GM10248 (cell line): ENCODE measurements around the gene SHROOM3.
"Not testable (repeated sequence)": the region's sequence is repeated elsewhere in the genome, so short reads cannot be mapped to it uniquely, and the experiment has no call there.

Source experiments
- CTCF ChIA-PET: fragments of 300-600 bp; sonication (Branson Sonifier 250); formaldehyde crosslinking; extraction: SDS; loops from one replicate; lab custom pipeline; 2021; ENCODE audit warnings: antibody characterized with exemption; lab: Yijun Ruan, JAX
- POLR2A ChIA-PET: fragments of 350-650 bp; sonication (Branson Sonifier 250); formaldehyde crosslinking; extraction: SDS; loops from one replicate; lab custom pipeline; 2020; ENCODE audit warnings: antibody characterized with exemption; lab: Yijun Ruan, JAX
- DNase-seq: peaks from one replicate; pipeline ENCODE4 v3.0.0; 2012; ENCODE audit errors: extremely low spot score
- CTCF ChIP-seq: IDR thresholded peaks from 2 replicates; pipeline ENCODE4 v1.5.1; 2012; ENCODE audit warnings: mild to moderate bottlenecking, low read depth; ENCODE audit errors: extremely low read depth, missing control alignments, control extremely low read depth

Gene SHROOM3

DNA sequence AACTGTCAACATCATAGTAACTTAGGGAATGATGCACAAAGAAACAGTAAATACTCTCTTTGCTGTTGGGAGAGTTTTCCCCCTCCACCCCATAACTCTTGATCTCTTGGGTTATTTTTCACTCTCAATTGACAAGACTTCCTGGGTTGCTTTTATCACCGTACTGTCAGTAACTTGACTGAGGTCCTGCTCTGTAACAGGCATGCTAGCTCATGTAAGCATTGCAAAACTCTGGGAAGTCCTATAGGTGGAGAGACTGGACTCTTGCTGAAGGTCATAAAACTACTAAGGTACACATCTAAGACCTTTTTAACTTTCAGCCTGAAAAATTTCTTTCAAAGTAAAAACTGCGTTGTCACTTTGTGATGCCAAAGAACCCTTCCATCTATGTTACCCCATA, 10.9 kb downstream of the SHROOM3 start:
- CTCF ChIA-PET: no interaction called here
- no peak for TF ChIP-seq CTCF
- DNase-seq: no peak
- POLR2A ChIA-PET: no interaction called here

DNA sequence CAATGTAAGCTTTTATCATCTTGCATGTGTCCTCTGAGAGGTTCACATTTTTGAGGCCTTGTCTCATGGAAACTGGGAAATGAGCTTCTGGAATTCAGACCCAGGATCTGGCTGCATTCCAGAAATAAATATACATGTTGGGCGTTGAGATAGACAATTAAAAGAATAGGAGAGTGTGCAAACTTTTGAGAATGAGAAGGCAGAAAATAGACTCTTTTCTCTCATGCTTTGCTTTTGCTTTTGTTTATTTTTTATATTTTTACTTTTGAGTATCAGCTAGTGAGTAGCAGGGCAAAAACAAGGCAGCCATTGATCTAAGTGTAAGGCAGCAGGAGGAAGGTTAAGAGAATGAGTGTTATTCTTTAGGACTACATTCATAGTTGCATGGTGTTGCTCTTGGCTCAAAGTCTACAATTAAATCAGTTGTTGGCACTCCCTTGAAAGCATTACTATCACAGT, 12.4 kb downstream of the SHROOM3 start:
- ChIA-PET POLR2A (no interaction called here), CTCF (interaction anchor here (0.8 to 1.7 kb wide), 3 partner anchors 38 to 219 kb away, joined by 3 to 5 read pairs (median 3); no protein-coding TSS in a partner anchor)
- TF ChIP-seq CTCF: no peak
- DNase-seq: no peak

- TF ChIP-seq CTCF: no peak
- no peak for DNase-seq
- POLR2A ChIA-PET: no interaction called here
- CTCF ChIA-PET: interaction anchor here (0.8 to 1.7 kb wide), 3 partner anchors 12 to 218 kb away, joined by 3 to 5 read pairs (median 3); no protein-coding TSS in a partner anchor
These were observed 13.2 kb downstream of the SHROOM3 start for GRCh38 chr4:76448211-76448610.

- DNase-seq: no peak
- CTCF ChIA-PET: no interaction called here
- POLR2A ChIA-PET: no interaction called here
- no peak for TF ChIP-seq CTCF
These were observed 14.3 kb downstream of the SHROOM3 start for GRCh38 chr4:76449362-76449767.

DNA sequence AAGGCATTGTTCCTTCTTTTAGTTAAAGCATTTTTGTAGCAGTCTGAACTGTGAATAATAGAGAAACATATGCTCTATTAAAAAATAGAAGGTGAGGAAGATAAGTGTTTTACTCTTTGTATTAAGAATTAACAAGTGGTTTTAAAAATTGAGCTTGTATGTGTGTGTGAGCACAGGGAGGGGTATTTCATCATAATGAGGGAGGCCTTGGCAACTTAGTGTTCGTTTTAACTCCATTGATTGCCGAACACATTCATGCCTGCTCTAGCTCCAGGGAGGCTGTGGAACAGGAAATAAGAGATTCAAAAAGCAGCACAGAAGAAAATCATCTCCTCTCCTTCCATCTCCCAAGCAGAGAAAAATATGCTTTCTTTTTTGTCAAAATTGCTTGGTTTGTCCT, 14.8 kb downstream of the SHROOM3 start:
- no peak for DNase-seq
- TF ChIP-seq CTCF: no peak
- ChIA-PET POLR2A (no interaction called here), CTCF (no interaction called here)

DNA sequence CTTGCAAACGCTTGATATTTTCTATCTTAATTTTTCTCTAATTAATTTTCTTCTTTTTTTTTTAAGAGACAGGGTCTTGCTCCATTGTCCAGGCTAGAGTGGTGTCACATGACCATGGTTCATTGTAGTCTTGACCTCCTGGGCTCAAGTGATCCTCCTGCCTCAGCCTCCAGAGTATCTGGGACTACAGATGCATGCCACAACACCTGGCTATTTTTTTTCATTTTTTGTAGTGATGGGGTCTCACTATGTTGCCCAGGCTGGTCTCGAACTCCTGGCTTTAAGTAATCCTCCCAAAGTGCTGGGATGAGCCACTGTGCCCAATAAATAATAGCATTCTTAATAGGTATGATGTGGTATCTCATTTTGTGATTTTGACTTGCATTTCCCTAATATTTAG, 18.2 kb downstream of the SHROOM3 start:
- POLR2A ChIA-PET: no interaction called here
- CTCF ChIA-PET: no interaction called here
- DNase-seq: no peak
- no peak for TF ChIP-seq CTCF

- DNase-seq, POLR2A ChIA-PET, CTCF ChIA-PET: not testable (repeated sequence)
These were observed 19.0 kb downstream of the SHROOM3 start for GRCh38 chr4:76454073-76454472.
